CD14-positive monocyte (primary cell): ENCODE data around the gene ASPHD2. TPM values are rescaled to one million over a fixed set of nuclear protein-coding genes. Genes with fewer than 3 reads are reported as not detected.

ENCODE experiments used
- DNase-seq, 3 donors: peaks; one replicate each; pipeline ENCODE4 v3.0.0-alpha.2; 2011 to 2022
- H2AFZ ChIP-seq: 2 replicates; pipeline ENCODE4 v1.6.0; 2012; ENCODE audit warnings: mild to moderate bottlenecking, low read depth, low read length, inconsistent platforms; ENCODE audit not compliant: insufficient read depth, poor library complexity, severe bottlenecking
- H3K27ac ChIP-seq, 2 donors: 1 replicate in 1 of 2; 2 replicates in 1 of 2; pipeline ENCODE4 v1.5.1; 2012 to 2013; ENCODE audit warnings: low read length in 2 of 2, control low read depth in 1 of 2, inconsistent platforms in 1 of 2, low read depth in 1 of 2, mild to moderate bottlenecking in 1 of 2
- H3K27me3 ChIP-seq, 2 donors: one replicate each; pipeline versions ENCODE4 v1.6.0 to v1.6.1; 2011 to 2013; ENCODE audit warnings: low read length in 2 of 2; ENCODE audit not compliant: control insufficient read depth in 2 of 2, insufficient read depth in 2 of 2
- H3K36me3 ChIP-seq, 2 donors: replicated peaks in 1 of 2; 1 replicate in 1 of 2; 2 replicates in 1 of 2; pipeline versions ENCODE4 v1.5.1 to v1.6.1; 2012 to 2013; ENCODE audit warnings: low read length in 2 of 2, control low read depth in 1 of 2, inconsistent platforms in 1 of 2, mild to moderate bottlenecking in 1 of 2; ENCODE audit not compliant: insufficient read depth in 2 of 2, control insufficient read depth in 1 of 2
- H3K4me1 ChIP-seq, 2 donors: 1 replicate in 1 of 2; 2 replicates in 1 of 2; pipeline versions ENCODE4 v1.5.1 to v1.6.1; 2012 to 2013; ENCODE audit warnings: low read length in 2 of 2, control low read depth in 1 of 2, inconsistent platforms in 1 of 2, mild to moderate bottlenecking in 1 of 2, moderate library complexity in 1 of 2; ENCODE audit not compliant: insufficient read depth in 2 of 2, control insufficient read depth in 1 of 2
- H3K4me2 ChIP-seq: replicated peaks from 2 replicates; pipeline ENCODE3; 2012; ENCODE audit warnings: low read length, moderate library complexity, mild to moderate bottlenecking; ENCODE audit not compliant: poor library complexity, severe bottlenecking; ENCODE audit errors: extremely low read depth
- H3K4me3 ChIP-seq, 3 experiments: fragments of 200-600 bp in 1 of 3; sonication (generic) in 1 of 3; replicated peaks in 1 of 3; 1 replicate in 2 of 3; 2 replicates in 1 of 3; pipeline ENCODE4 v1.5.1; 2011 to 2013; ENCODE audit warnings: low read length in 3 of 3, mild to moderate bottlenecking in 3 of 3, control low read depth in 2 of 3, low read depth in 2 of 3, inconsistent platforms in 1 of 3, moderate library complexity in 1 of 3
- H3K79me2 ChIP-seq: 2 replicates; pipeline ENCODE4 v1.6.0; 2012; ENCODE audit warnings: mild to moderate bottlenecking, control low read depth, inconsistent platforms, low read length, moderate library complexity; ENCODE audit not compliant: insufficient read depth
- H3K9ac ChIP-seq: 2 replicates; pipeline ENCODE4 v1.6.0; 2017; ENCODE audit warnings: low read length, mild to moderate bottlenecking; ENCODE audit not compliant: insufficient read depth, poor library complexity, severe bottlenecking
- H3K9me3 ChIP-seq, 2 donors: replicated peaks in 1 of 2; 1 replicate in 1 of 2; 2 replicates in 1 of 2; pipeline versions ENCODE4 v1.5.1 to v1.6.1; 2012 to 2013; ENCODE audit warnings: low read length in 2 of 2, control low read depth in 1 of 2; ENCODE audit not compliant: control insufficient read depth in 1 of 2, insufficient read depth in 1 of 2
- H4K20me1 ChIP-seq: 2 replicates; pipeline ENCODE4 v1.6.0; 2012; ENCODE audit warnings: mild to moderate bottlenecking, low read length, control low read depth, moderate library complexity; ENCODE audit not compliant: insufficient read depth
- H3K27ac Mint-ChIP-seq, 7 donors: one replicate each; pipeline ENCODE4 v1.8.0; 2020; ENCODE audit warnings: mild to moderate bottlenecking in 7 of 7, mixed read lengths in 7 of 7, moderate library complexity in 6 of 7, inconsistent platforms in 2 of 7
- H3K27me3 Mint-ChIP-seq, 3 donors: one replicate each; pipeline ENCODE4 v1.8.0; 2021 to 2022; ENCODE audit warnings: low read depth in 3 of 3, mild to moderate bottlenecking in 3 of 3, mixed read lengths in 3 of 3, moderate library complexity in 3 of 3, inconsistent platforms in 1 of 3
- H3K36me3 Mint-ChIP-seq, 2 donors: one replicate each; pipeline ENCODE4 v1.8.0; 2020; ENCODE audit warnings: mixed read lengths in 2 of 2, inconsistent platforms in 1 of 2, mild to moderate bottlenecking in 1 of 2
- H3K4me1 Mint-ChIP-seq: one replicate; pipeline ENCODE4 v1.8.0; 2020; ENCODE audit warnings: mild to moderate bottlenecking, mixed read lengths
- H3K4me3 Mint-ChIP-seq, 2 donors: one replicate each; pipeline ENCODE4 v1.8.0; 2020; ENCODE audit warnings: mild to moderate bottlenecking in 2 of 2, mixed read lengths in 2 of 2, moderate library complexity in 1 of 2
- H3K9me3 Mint-ChIP-seq, 7 donors: one replicate each; pipeline ENCODE4 v1.8.0; 2020 to 2022; ENCODE audit warnings: mixed read lengths in 7 of 7, mild to moderate bottlenecking in 6 of 7, moderate library complexity in 6 of 7, inconsistent platforms in 2 of 7
- CTCF ChIP-seq: fragments of 200-600 bp; IDR thresholded peaks from one replicate; pipeline ENCODE4 v1.8.0; 2022; ENCODE audit warnings: antibody characterized with exemption, mild to moderate bottlenecking
- WGBS: methylation state at CpG from one replicate; pipeline ENCODE4 v1.1.5; 2013; ENCODE audit warnings: missing lambda C conversion rate; ENCODE audit not compliant: insufficient coverage; 5-methylcytosine and 5-hydroxymethylcytosine counted together
- intact Hi-C, 2 donors: fragments of 100-400 bp; cut with micrococcal nuclease; formaldehyde crosslinking; loops; one replicate each; pipeline versions ENCODE4 v1.15.0 to v1.15.1; 2023
- polyA plus RNA-seq, 3 donors: library from polyadenylated mRNA; depleted of rRNA in 1 of 3; unstranded in 2 of 3; stranded (reverse) in 1 of 3; fragments of 300-500 nt in 2 of 3; fragments of >200 nt in 1 of 3; fragmentation: Illumina TruSeq in 2 of 3; gene quantifications; 1 replicate in 2 of 3; 2 replicates in 1 of 3; pipeline ENCODE4 v1.2.3, GENCODE V29; 2012 to 2021

ASPHD2 gene
- polyA plus RNA-seq, 3 donors, result 2.6 to 6.2 (median 4.1) TPM

DNA sequence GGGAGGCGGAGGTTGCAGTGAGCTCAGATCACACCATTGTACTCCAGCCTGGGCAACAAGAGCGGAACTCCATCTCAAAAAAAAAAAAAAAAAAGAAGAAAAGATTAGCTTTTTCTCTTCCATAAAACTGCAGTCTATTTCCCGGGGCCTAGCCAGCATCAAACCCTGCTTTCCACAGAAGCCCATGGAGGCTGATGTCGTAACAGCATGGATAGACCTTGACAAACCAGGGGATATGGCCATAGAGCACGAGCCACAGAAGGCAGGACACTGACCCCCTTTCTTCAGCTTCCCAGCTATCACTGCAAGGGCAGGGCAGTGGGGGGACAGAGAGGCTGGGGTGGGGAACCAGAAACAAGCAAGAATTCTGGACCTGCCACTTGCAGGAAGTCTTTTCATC lies 33.0 kb downstream of the ASPHD2 start:
- Histone ChIP-seq H3K36me3 (peaks cover 60 to 92% of the 10 kb centered on the region in 2 donors), H3K4me1 (no peaks in the 10 kb centered on the region), H4K20me1 (no peaks in the 10 kb centered on the region), H3K4me3 (no peak overlapping the region), H3K4me2 (no peak overlapping the region), H3K9me3 (no peaks in the 10 kb centered on the region), H3K9ac (no peak overlapping the region), H3K79me2 (no peaks in the 10 kb centered on the region), H2AFZ (no peak overlapping the region), H3K27ac (no peak overlapping the region), H3K27me3 (no peaks in the 10 kb centered on the region)
- Mint-ChIP-seq H3K36me3 (peaks cover 66 to 78% of the 10 kb centered on the region in 2 donors), H3K27me3 (peaks cover 0 to 3% (median 0%) of the 10 kb centered on the region in 3 donors), H3K4me1 (peaks cover 7% of the 10 kb centered on the region), H3K9me3 (no peaks in the 10 kb centered on the region), H3K27ac (peak overlapping the region in 1 of 7 donors; percentile 30), H3K4me3 (no peak overlapping the region)
- intact Hi-C loops, result loop anchor here in 1 of 2 donors (2.0 kb wide), 1 partner anchor 63 kb away; no protein-coding TSS in a partner anchor
- WGBS, result no CpG with 5 or more reads among the region's 5 CpGs
- no peak for DNase-seq
- no peak for TF ChIP-seq CTCF

DNA sequence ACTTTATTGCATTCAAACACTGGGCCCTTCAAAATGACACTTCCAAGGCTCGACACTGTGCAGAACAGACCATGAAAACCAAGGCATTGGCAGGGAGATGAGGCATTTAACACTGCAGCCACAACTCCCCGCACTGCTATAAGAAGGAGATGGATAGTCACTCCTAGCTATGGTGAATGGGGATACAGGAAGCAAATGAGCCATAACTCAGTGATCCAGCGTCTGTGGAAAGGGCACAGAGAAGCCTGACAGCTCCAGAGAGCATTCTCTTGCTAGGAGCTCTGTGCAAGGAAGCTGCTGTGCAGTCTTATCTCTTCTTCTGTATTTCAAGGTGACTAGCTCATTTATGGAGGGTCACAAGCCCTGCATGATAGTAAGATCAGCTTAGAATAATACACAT lies 33.6 kb downstream of the ASPHD2 start:
- Histone ChIP-seq H2AFZ (no peak overlapping the region), H3K36me3 (peaks cover 63 to 92% of the 10 kb centered on the region in 2 donors), H3K27me3 (no peaks in the 10 kb centered on the region), H3K4me1 (no peaks in the 10 kb centered on the region), H3K4me3 (no peak overlapping the region), H3K9ac (no peak overlapping the region), H4K20me1 (no peaks in the 10 kb centered on the region), H3K27ac (no peak overlapping the region), H3K9me3 (no peaks in the 10 kb centered on the region), H3K4me2 (no peak overlapping the region), H3K79me2 (no peaks in the 10 kb centered on the region)
- DNase-seq, result no peak
- peaks cover 7% of the 10 kb centered on the region for H3K4me1 Mint-ChIP-seq
- peaks cover 65 to 77% of the 10 kb centered on the region in 2 donors for H3K36me3 Mint-ChIP-seq
- intact Hi-C loops, result loop anchor here in 1 of 2 donors (2.0 kb wide), 1 partner anchor 64 kb away; no protein-coding TSS in a partner anchor
- WGBS, result 86% methylated on average over 1 of the region's 3 CpGs
- no peaks in the 10 kb centered on the region for H3K9me3 Mint-ChIP-seq
- no peak for TF ChIP-seq CTCF
- H3K4me3 Mint-ChIP-seq, result no peak overlapping the region
- H3K27me3 Mint-ChIP-seq, result peaks cover 0 to 3% (median 0%) of the 10 kb centered on the region in 3 donors
- H3K27ac Mint-ChIP-seq, result no peak overlapping the region
